PC-9 (cell line): ENCODE results near the gene SCIN.

ENCODE experiments used
- EZH2 ChIP-seq: fragments of 200-600 bp; sonication (generic); IDR thresholded peaks from 2 replicates; pipeline ENCODE4 v1.8.0; 2017; ENCODE audit warnings: antibody characterized with exemption, low read depth
- TF ChIP-seq, protein P1 (sequence below): fragments of 200-600 bp; sonication (generic); conservative IDR thresholded peaks from 2 replicates; pipeline ENCODE4 v1.6.1; 2017; ENCODE audit warnings: mixed run types, antibody characterized with exemption, mild to moderate bottlenecking, moderate library complexity

DNA sequence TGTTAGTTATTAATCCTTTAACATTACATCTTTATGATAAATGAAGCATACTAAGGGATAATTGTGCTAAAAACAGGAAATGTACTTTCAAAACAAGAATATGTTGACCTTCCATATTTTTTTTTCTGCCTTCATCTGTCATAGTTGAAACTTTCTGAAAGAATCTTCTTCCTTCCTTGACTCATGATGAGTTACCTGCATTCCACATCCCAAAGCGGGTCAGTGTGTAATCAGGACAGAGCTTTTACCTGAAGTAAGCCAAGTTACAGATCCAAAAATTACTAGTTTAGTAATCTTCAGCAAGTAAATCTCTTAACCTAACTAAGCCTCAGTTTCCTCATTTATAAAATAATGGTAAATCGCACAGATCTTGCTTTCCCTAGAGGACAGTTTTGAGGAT lies 103.5 kb downstream of the SCIN start:
- TF ChIP-seq, protein P1, sequence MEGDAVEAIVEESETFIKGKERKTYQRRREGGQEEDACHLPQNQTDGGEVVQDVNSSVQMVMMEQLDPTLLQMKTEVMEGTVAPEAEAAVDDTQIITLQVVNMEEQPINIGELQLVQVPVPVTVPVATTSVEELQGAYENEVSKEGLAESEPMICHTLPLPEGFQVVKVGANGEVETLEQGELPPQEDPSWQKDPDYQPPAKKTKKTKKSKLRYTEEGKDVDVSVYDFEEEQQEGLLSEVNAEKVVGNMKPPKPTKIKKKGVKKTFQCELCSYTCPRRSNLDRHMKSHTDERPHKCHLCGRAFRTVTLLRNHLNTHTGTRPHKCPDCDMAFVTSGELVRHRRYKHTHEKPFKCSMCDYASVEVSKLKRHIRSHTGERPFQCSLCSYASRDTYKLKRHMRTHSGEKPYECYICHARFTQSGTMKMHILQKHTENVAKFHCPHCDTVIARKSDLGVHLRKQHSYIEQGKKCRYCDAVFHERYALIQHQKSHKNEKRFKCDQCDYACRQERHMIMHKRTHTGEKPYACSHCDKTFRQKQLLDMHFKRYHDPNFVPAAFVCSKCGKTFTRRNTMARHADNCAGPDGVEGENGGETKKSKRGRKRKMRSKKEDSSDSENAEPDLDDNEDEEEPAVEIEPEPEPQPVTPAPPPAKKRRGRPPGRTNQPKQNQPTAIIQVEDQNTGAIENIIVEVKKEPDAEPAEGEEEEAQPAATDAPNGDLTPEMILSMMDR, result no peak
- TF ChIP-seq EZH2, result no peak
